ENCODE results near the gene CASP8AP2. TPM values are rescaled to one million over a fixed set of nuclear protein-coding genes. Genes with fewer than 3 reads are reported as not detected.

Gene CASP8AP2
- polyA plus RNA-seq, 1 donor from 2014 or later: 16.8 TPM

DNA sequence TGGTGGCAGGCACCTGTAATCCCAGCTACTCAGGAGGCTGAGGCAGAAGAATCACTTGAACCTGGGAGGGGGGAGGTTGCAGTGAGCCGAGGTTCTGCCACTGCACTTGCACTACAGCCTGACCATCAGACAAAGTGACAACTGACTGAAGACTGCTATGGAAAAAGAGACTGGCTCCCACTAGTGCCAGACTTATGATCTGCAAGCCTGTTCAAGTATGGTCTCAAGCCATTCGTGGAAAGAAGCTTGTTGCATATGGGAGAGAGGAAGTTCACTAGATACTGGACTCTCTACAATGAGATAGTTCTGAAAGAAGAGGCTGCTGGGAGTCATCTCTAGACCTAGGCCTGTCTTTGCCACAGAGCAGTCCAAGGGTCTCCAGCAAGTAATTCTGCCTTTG lies 36.8 kb upstream of the CASP8AP2 start:
- Histone ChIP-seq H2AFZ (ENCODE audit: low read depth, low read length) (no peak overlapping the region), H3K9me2 (ENCODE audit: insufficient read depth, low read length) (no peaks in the 10 kb centered on the region), H3K36me3 (ENCODE audit: insufficient read depth, low read length) (no peaks in the 10 kb centered on the region), H3F3A (ENCODE audit: insufficient read depth, low read length, poor library complexity, severe bottlenecking) (no peaks in the 10 kb centered on the region), H3K4me3 (ENCODE audit: low read length) (no peak overlapping the region), H3K27me3 (ENCODE audit: insufficient read depth, low read depth, low read length) (no peaks in the 10 kb centered on the region), H3K79me2 (replicated peaks; ENCODE audit: insufficient read depth, low read length) (no peaks in the 10 kb centered on the region), H3K9me3 (ENCODE audit: low read length) (no peaks in the 10 kb centered on the region), H3K9ac (ENCODE audit: low read length) (no peak overlapping the region), H3K4me2 (ENCODE audit: low read length) (no peak overlapping the region), H3K27ac (ENCODE audit: low read length) (no peak overlapping the region), H4K20me1 (ENCODE audit: insufficient read depth) (no peaks in the 10 kb centered on the region)
- TF ChIP-seq, protein P1, sequence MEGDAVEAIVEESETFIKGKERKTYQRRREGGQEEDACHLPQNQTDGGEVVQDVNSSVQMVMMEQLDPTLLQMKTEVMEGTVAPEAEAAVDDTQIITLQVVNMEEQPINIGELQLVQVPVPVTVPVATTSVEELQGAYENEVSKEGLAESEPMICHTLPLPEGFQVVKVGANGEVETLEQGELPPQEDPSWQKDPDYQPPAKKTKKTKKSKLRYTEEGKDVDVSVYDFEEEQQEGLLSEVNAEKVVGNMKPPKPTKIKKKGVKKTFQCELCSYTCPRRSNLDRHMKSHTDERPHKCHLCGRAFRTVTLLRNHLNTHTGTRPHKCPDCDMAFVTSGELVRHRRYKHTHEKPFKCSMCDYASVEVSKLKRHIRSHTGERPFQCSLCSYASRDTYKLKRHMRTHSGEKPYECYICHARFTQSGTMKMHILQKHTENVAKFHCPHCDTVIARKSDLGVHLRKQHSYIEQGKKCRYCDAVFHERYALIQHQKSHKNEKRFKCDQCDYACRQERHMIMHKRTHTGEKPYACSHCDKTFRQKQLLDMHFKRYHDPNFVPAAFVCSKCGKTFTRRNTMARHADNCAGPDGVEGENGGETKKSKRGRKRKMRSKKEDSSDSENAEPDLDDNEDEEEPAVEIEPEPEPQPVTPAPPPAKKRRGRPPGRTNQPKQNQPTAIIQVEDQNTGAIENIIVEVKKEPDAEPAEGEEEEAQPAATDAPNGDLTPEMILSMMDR (IDR thresholded peaks at IDR 0.05; ENCODE audit: poor library complexity, severe bottlenecking): peak; percentile 51
- TF ChIP-seq RAD21 (conservative IDR thresholded peaks at IDR 0.05): peak; percentile 25
- TF ChIP-seq TAF1 (IDR thresholded peaks at IDR 0.05; ENCODE audit: low read depth): no peak
- peak; percentile 45 for TF ChIP-seq SMC3 (conservative IDR thresholded peaks at IDR 0.05; ENCODE audit: poor library complexity)

DNA sequence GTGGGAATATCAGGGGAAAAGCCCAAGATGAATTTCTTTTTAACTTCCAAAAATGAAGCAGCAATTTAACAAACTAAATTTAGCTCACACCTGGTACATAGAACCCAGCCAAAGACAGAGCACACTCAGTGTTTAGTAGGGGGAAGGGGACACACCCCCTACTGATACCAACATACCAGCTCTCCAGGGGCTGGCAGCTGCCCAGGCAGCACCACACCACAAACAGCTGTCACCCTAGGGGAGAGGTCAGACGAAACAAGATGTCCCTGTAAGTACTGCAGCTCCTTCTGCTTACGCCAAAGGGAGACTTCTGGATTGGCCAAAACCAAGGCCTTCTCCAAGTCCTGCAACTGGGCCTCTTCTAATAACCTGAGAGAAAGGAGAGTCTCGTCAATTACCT lies 36.1 kb upstream of the CASP8AP2 start:
- Histone ChIP-seq H3K4me2 (ENCODE audit: low read length) (no peak overlapping the region), H3K4me3 (ENCODE audit: low read length) (no peak overlapping the region), H4K20me1 (ENCODE audit: insufficient read depth) (no peaks in the 10 kb centered on the region), H2AFZ (ENCODE audit: low read depth, low read length) (no peak overlapping the region), H3F3A (ENCODE audit: insufficient read depth, low read length, poor library complexity, severe bottlenecking) (no peaks in the 10 kb centered on the region), H3K27ac (ENCODE audit: low read length) (no peak overlapping the region), H3K9me3 (ENCODE audit: low read length) (no peaks in the 10 kb centered on the region), H3K36me3 (ENCODE audit: insufficient read depth, low read length) (no peaks in the 10 kb centered on the region), H3K9me2 (ENCODE audit: insufficient read depth, low read length) (no peaks in the 10 kb centered on the region), H3K9ac (ENCODE audit: low read length) (no peak overlapping the region), H3K27me3 (ENCODE audit: insufficient read depth, low read depth, low read length) (no peaks in the 10 kb centered on the region), H3K79me2 (replicated peaks; ENCODE audit: insufficient read depth, low read length) (no peaks in the 10 kb centered on the region)
- no peak for TF ChIP-seq MXI1 (conservative IDR thresholded peaks at IDR 0.05; ENCODE audit: poor library complexity, severe bottlenecking)
- no peak for TF ChIP-seq EZH2 (IDR thresholded peaks at IDR 0.05; ENCODE audit: borderline replicate concordance, insufficient read depth, low read length, poor library complexity, severe bottlenecking)
- TF ChIP-seq, protein P2, sequence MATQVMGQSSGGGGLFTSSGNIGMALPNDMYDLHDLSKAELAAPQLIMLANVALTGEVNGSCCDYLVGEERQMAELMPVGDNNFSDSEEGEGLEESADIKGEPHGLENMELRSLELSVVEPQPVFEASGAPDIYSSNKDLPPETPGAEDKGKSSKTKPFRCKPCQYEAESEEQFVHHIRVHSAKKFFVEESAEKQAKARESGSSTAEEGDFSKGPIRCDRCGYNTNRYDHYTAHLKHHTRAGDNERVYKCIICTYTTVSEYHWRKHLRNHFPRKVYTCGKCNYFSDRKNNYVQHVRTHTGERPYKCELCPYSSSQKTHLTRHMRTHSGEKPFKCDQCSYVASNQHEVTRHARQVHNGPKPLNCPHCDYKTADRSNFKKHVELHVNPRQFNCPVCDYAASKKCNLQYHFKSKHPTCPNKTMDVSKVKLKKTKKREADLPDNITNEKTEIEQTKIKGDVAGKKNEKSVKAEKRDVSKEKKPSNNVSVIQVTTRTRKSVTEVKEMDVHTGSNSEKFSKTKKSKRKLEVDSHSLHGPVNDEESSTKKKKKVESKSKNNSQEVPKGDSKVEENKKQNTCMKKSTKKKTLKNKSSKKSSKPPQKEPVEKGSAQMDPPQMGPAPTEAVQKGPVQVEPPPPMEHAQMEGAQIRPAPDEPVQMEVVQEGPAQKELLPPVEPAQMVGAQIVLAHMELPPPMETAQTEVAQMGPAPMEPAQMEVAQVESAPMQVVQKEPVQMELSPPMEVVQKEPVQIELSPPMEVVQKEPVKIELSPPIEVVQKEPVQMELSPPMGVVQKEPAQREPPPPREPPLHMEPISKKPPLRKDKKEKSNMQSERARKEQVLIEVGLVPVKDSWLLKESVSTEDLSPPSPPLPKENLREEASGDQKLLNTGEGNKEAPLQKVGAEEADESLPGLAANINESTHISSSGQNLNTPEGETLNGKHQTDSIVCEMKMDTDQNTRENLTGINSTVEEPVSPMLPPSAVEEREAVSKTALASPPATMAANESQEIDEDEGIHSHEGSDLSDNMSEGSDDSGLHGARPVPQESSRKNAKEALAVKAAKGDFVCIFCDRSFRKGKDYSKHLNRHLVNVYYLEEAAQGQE (IDR thresholded peaks at IDR 0.05; ENCODE audit: borderline replicate concordance): no peak
- TF ChIP-seq TAF1 (IDR thresholded peaks at IDR 0.05; ENCODE audit: low read depth): no peak
- no peak for TF ChIP-seq POLR2AphosphoS5 (IDR thresholded peaks at IDR 0.05)
- TF ChIP-seq, protein P1 (IDR thresholded peaks at IDR 0.05; ENCODE audit: poor library complexity, severe bottlenecking): no peak
- TF ChIP-seq EP300 (conservative IDR thresholded peaks at IDR 0.05; ENCODE audit: poor library complexity, severe bottlenecking): no peak
